ENCODE results near the gene LAMA5. TPM values are rescaled to one million over a fixed set of nuclear protein-coding genes. Genes with fewer than 3 reads are reported as not detected.
A peak's percentile ranks its signal among the peaks of the same experiment; 100 is the strongest.

Gene LAMA5
- total RNA-seq, 1 donor from 2014 or later: 70.9 TPM

DNA sequence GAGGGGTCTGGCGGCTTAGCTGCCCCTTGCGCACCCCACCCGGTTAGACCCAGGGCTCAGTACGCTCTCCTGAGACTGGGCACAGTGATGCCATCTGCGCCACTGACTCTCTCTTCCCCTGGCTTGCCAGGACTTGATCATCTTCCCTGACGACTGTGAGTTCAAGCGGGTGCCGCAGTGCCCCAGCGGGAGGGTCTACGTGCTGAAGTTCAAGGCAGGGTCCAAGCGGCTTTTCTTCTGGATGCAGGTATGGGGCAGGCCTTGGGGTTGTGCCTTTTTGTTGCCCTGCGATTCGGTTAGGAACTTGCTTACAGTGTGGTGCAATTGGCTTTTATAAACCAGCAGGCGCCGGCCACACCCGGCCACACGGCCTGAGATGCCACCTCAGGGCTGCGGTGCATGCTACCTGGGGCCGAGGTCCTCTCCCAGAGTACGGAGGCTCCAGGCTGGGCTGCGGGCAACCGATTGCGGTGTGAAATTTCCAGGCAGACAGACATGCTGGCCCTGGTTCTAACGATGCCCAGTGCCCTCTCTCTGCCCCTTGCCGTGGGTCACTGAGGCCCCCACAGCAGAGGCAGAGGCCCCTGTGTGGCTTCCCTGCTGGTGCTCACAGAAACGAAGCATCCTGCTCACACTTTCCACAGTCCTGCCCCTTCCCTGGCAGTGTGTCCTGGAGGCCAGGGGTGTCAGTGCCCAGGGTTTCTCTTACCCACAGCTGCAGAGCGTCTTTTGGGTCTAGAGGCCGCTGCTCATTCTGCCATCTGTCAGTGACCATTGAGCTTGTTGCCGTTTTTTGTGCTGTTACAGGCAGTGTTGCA, 62.6 kb downstream of the LAMA5 start:
- Histone ChIP-seq H3K4me3 (peak overlapping the region; percentile 94), H3K27me3 (ENCODE audit: low read depth) (no peaks in the 10 kb centered on the region), H3K27ac (replicated peaks) (peak overlapping the region; percentile 99), H3K36me3 (peaks cover 53% of the 10 kb centered on the region), H3K9me3 (replicated peaks) (no peaks in the 10 kb centered on the region), H3K4me1 (peaks cover 53% of the 10 kb centered on the region)
- TF ChIP-seq CTCF (IDR thresholded peaks at IDR 0.05; ENCODE audit: borderline replicate concordance): no peak
- no peak for DNase-seq
- intact Hi-C loops (cut with micrococcal nuclease): loop anchor here (5.0 kb wide), 1 partner anchor 78 kb away; no protein-coding TSS in a partner anchor

GRCh38 chr20:62303340-62304226, 63.5 kb downstream of the LAMA5 start:
- Histone ChIP-seq H3K36me3 (peaks cover 49% of the 10 kb centered on the region), H3K4me1 (peaks cover 53% of the 10 kb centered on the region), H3K9me3 (replicated peaks) (no peaks in the 10 kb centered on the region), H3K27me3 (ENCODE audit: low read depth) (no peaks in the 10 kb centered on the region), H3K4me3 (peak overlapping the region; percentile 94), H3K27ac (replicated peaks) (peak overlapping the region; percentile 99)
- no peak for TF ChIP-seq CTCF (IDR thresholded peaks at IDR 0.05; ENCODE audit: borderline replicate concordance)
- intact Hi-C loops (cut with micrococcal nuclease): loop anchor here (5.0 kb wide), 1 partner anchor 79 kb away; no protein-coding TSS in a partner anchor
- DNase-seq: no peak

DNA sequence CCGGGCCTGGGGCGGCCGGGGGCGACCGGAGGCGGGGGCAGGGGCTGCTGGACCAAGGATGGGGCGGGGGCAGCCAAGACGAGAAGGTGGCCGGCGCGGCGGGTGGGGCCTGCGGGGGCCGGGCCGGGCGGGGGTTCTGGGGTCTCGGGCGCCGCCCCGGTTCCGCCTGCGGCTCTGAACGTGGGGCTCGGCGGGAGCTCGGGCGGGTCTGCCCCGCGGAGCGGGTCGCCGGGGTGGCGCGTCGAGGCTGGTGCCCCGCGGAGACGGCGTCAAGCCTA, 64.1 kb downstream of the LAMA5 start:
- Histone ChIP-seq H3K9me3 (replicated peaks) (no peaks in the 10 kb centered on the region), H3K4me3 (peak overlapping the region; percentile 94), H3K27ac (replicated peaks) (peak overlapping the region; percentile 99), H3K36me3 (peaks cover 49% of the 10 kb centered on the region), H3K4me1 (peaks cover 53% of the 10 kb centered on the region), H3K27me3 (ENCODE audit: low read depth) (no peaks in the 10 kb centered on the region)
- DNase-seq: no peak
- intact Hi-C loops (cut with micrococcal nuclease): loop anchor here (5.0 kb wide), 1 partner anchor 79 kb away; no protein-coding TSS in a partner anchor
- TF ChIP-seq CTCF (IDR thresholded peaks at IDR 0.05; ENCODE audit: borderline replicate concordance): no peak

DNA sequence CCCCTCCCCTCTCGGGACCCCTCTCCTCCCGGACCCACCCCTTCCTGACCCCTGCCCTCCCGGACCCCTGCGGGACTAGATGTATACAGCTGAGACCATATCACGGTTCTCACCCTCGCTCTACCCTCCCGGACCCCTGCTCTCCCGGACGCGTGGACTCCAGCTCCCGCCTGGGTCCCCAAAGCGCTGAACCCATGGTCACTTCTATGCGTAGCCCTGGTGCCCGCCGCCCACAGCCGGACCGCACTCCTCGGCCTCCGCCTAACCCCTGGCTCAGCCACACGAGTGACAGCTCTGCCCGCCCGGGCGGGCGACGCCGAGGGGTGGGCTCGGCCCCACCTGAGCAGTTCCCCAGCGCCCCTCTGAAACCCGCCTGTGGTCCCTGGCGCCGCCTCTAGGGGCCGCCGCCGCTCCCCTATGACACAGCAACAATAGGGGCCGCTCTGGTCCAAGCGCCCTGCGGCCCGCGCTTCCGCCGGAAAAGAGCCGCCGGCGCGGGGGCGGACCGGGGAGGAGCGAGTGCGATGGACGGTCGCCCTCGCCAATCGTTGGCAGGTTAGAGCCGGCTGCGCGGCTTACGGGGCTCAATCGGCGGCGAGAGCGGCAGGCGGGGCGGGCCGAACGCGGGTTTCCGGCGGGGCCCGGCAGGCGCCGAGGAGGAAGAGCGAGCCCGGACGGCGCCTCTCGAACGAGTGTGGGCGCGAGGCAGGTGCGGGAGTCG, 64.6 kb downstream of the LAMA5 start, which contains the start of gene ADRM1:
TSS of gene ADRM1 (plus strand) at position 657 of the 721 bp plus-strand sequence. CDS start 572 bp downstream, outside the sequence.
- H3K4me1 ChIP-seq: peaks cover 49% of the 10 kb centered on the region
- peak; percentile 96 for DNase-seq
- peak within 1 kb of the TSS; percentile 99 for H3K27ac ChIP-seq (replicated peaks)
- H3K9me3 ChIP-seq (replicated peaks): no peaks in the 10 kb centered on the region
- H3K27me3 ChIP-seq (ENCODE audit: low read depth): no peaks in the 10 kb centered on the region
- intact Hi-C loops (cut with micrococcal nuclease): loop anchor here (5.0 kb wide), 1 partner anchor 80 kb away; no protein-coding TSS in a partner anchor
- peak within 1 kb of the TSS; percentile 94 for H3K4me3 ChIP-seq
- H3K36me3 ChIP-seq: peaks cover 47% of the 10 kb centered on the region
- TF ChIP-seq CTCF (IDR thresholded peaks at IDR 0.05; ENCODE audit: borderline replicate concordance): peak; percentile 96
